Effector memory CD8-positive, alpha-beta T cell (primary cell): ENCODE data around the gene CSE1L.
"Not testable (repeated sequence)": the region's sequence is repeated elsewhere in the genome, so short reads cannot be mapped to it uniquely, and the experiment has no call there.

Experiments
- ATAC-seq: fragments of 150-1000 bp; cut with Tn5 transposase; replicated peaks from 2 replicates; pipeline ENCODE4 v1.10.0; 2021; ENCODE audit warnings: mild to moderate bottlenecking, moderate library complexity
- DNase-seq, 3 experiments: peaks; one replicate each; pipeline ENCODE4 v3.0.0; 2021
- H3K27ac Mint-ChIP-seq, 2 donors: one replicate each; pipeline ENCODE4 v1.8.0; 2022; ENCODE audit warnings: mild to moderate bottlenecking in 2 of 2, mixed read lengths in 2 of 2, moderate library complexity in 2 of 2
- H3K27me3 Mint-ChIP-seq, 2 donors: one replicate each; pipeline ENCODE4 v1.8.0; 2022; ENCODE audit warnings: mixed read lengths in 2 of 2
- H3K36me3 Mint-ChIP-seq: one replicate; pipeline ENCODE4 v1.8.0; 2022; ENCODE audit warnings: mild to moderate bottlenecking, moderate library complexity, mixed read lengths; ENCODE audit not compliant: insufficient read depth
- H3K4me1 Mint-ChIP-seq, 2 donors: one replicate each; pipeline ENCODE4 v1.8.0; 2022; ENCODE audit warnings: low read depth in 2 of 2, mixed read lengths in 2 of 2
- H3K4me3 Mint-ChIP-seq, 2 donors: one replicate each; pipeline ENCODE4 v1.8.0; 2022; ENCODE audit warnings: mild to moderate bottlenecking in 2 of 2, mixed read lengths in 2 of 2, moderate library complexity in 2 of 2
- H3K9me3 Mint-ChIP-seq, 2 donors: one replicate each; pipeline ENCODE4 v1.8.0; 2022; ENCODE audit warnings: mixed read lengths in 2 of 2
- total RNA-seq, 9 experiments: gene quantifications; one replicate each; lab custom pipeline; 2026; lab: John Stamatoyannopoulos, UW

CSE1L gene
- total RNA-seq, result 51.9 to 227 (median 113) reads per million in 9 experiments

- Mint-ChIP-seq H3K36me3 (peaks cover 44% of the 10 kb centered on the region), H3K27ac (peak within 1 kb of the TSS; percentile 97 to 99), H3K27me3 (no peaks in the 10 kb centered on the region), H3K4me3 (peak within 1 kb of the TSS; percentile 99 to 100), H3K4me1 (peaks cover 20 to 30% of the 10 kb centered on the region in 2 donors), H3K9me3 (no peaks in the 10 kb centered on the region)
- DNase-seq (peak; percentile 92 to 95 (median 94)), ATAC-seq (peak; percentile 87)
These were observed at the start of gene CSE1L for GRCh38 chr20:49046087-49046900. Gene CSE1L (plus strand): TSS chr20:49046312. CDS start chr20:49058464, 12,152 bp downstream.

GRCh38 chr20:48999890-49000870, 45.9 kb upstream of the CSE1L start:
- ATAC-seq, result no peak
- Mint-ChIP-seq H3K4me1 (no peaks in the 10 kb centered on the region), H3K36me3 (peaks cover 61% of the 10 kb centered on the region), H3K27ac (no peak overlapping the region), H3K27me3 (no peaks in the 10 kb centered on the region), H3K4me3 (no peak overlapping the region), H3K9me3 (no peaks in the 10 kb centered on the region)
- no peak for DNase-seq

GRCh38 chr20:49001741-49002140, 44.4 kb upstream of the CSE1L start:
- H3K27ac Mint-ChIP-seq, result no peak overlapping the region
- H3K27me3 Mint-ChIP-seq, result no peaks in the 10 kb centered on the region
- H3K9me3 Mint-ChIP-seq, result no peaks in the 10 kb centered on the region
- H3K4me1 Mint-ChIP-seq, result no peaks in the 10 kb centered on the region
- peaks cover 62% of the 10 kb centered on the region for H3K36me3 Mint-ChIP-seq
- H3K4me3 Mint-ChIP-seq, result no peak overlapping the region
- ATAC-seq (no peak), DNase-seq (no peak)

DNA sequence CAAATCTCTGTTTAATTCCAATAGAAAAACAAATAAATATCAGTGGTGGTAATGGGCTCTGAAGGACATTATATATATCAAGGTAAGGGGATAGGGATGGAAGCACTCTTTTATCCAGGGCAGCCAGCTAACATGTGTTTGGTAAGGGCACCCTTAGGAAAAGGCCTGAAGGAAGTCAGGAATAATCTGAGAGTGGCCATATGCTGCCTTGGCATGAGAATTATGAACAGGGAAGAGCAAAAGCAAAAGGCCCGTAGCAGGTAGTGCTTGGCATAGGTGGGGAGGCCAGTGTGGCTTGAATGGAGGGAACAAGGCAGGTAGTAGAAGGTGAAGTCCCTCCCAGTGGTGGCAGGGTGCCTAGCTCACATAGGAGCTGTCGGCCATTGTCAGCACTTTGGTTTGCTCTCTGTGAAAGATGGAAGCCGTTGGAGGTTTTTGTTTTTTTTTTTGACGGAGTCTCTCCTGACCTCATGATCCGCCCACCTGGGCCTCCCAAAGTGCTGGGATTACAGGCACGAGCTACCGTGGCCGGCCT, 39.6 kb upstream of the CSE1L start:
- H3K27ac Mint-ChIP-seq, result peak overlapping the region; percentile 35 to 73
- H3K4me3 Mint-ChIP-seq, result no peak overlapping the region
- H3K27me3 Mint-ChIP-seq, result no peaks in the 10 kb centered on the region
- peaks cover 63% of the 10 kb centered on the region for H3K36me3 Mint-ChIP-seq
- no peak for ATAC-seq
- H3K4me1 Mint-ChIP-seq, result no peaks in the 10 kb centered on the region
- DNase-seq, result no peak
- no peaks in the 10 kb centered on the region for H3K9me3 Mint-ChIP-seq

- no peak overlapping the region for H3K27ac Mint-ChIP-seq
- H3K9me3 Mint-ChIP-seq, result no peaks in the 10 kb centered on the region
- DNase-seq (no peak), ATAC-seq (no peak)
- H3K27me3 Mint-ChIP-seq, result no peaks in the 10 kb centered on the region
- H3K4me3 Mint-ChIP-seq, result no peak overlapping the region
- peaks cover 67% of the 10 kb centered on the region for H3K36me3 Mint-ChIP-seq
- H3K4me1 Mint-ChIP-seq, result no peaks in the 10 kb centered on the region
These were observed 36.0 kb upstream of the CSE1L start for GRCh38 chr20:49009899-49010631.

- no peaks in the 10 kb centered on the region for H3K27me3 Mint-ChIP-seq
- no peak overlapping the region for H3K27ac Mint-ChIP-seq
- no peak for DNase-seq
- H3K9me3 Mint-ChIP-seq, result no peaks in the 10 kb centered on the region
- H3K4me1 Mint-ChIP-seq, result no peaks in the 10 kb centered on the region
- H3K4me3 Mint-ChIP-seq, result no peak overlapping the region
- peaks cover 70% of the 10 kb centered on the region for H3K36me3 Mint-ChIP-seq
- ATAC-seq, result peak; percentile 44
These were observed 21.9 kb upstream of the CSE1L start for GRCh38 chr20:49024220-49024619.

DNA sequence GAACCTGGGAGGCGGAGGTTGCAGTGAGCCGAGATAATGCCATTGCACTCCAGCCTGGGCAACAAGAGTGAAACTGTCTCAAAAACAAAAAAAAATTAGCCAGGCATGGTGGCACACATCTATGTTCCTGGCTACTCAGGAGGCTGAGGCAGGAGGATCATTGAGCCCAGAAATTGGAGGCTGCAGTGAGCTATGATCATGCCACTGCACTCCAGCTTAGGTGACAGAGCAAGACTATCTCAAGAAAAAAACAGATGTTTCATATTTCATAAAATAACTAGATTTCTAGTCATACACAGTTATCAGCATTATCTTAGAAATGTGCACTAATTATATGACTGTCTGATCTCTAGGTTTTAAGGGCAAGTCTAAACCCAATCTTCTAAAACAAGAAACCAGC, 17.9 kb upstream of the CSE1L start:
- not testable (repeated sequence) for DNase-seq, H3K4me3 Mint-ChIP-seq, H3K4me1 Mint-ChIP-seq, H3K27me3 Mint-ChIP-seq, ATAC-seq, H3K27ac Mint-ChIP-seq, H3K9me3 Mint-ChIP-seq
- H3K36me3 Mint-ChIP-seq, result peaks cover 78% of the 10 kb centered on the region

DNA sequence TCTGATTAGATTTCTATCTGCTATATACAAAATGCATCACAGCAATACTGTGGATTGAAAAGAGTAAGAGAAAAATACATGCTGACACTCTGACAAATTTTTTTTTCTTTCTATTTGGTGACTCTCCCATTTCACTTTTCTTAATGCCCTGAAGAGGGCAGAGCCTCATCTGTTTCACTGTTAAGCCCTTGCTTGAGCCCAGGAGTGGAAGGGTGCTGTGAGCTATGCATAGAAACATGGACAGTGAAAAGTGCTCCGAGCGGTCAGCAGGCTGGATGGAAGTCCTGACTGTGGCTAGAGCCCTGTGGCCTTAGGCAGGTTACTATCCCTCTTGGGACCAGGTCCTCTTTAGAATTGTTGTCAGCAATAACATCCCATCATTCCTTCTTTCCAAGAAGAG, 17.4 kb upstream of the CSE1L start:
- Mint-ChIP-seq H3K4me1 (no peaks in the 10 kb centered on the region), H3K9me3 (no peaks in the 10 kb centered on the region), H3K4me3 (no peak overlapping the region), H3K27ac (no peak overlapping the region), H3K36me3 (peaks cover 76% of the 10 kb centered on the region), H3K27me3 (no peaks in the 10 kb centered on the region)
- ATAC-seq, result no peak
- DNase-seq, result no peak

- Mint-ChIP-seq H3K36me3 (peaks cover 74% of the 10 kb centered on the region), H3K9me3 (no peaks in the 10 kb centered on the region), H3K4me1 (no peaks in the 10 kb centered on the region), H3K27ac (no peak overlapping the region), H3K27me3 (no peaks in the 10 kb centered on the region), H3K4me3 (no peak overlapping the region)
- ATAC-seq, result no peak
- no peak for DNase-seq
These were observed 16.9 kb upstream of the CSE1L start for GRCh38 chr20:49029203-49029602.

- Mint-ChIP-seq H3K36me3 (peaks cover 64% of the 10 kb centered on the region), H3K4me3 (peak overlapping the region in 1 of 2 donors; percentile 27), H3K27ac (no peak overlapping the region), H3K4me1 (no peaks in the 10 kb centered on the region), H3K9me3 (no peaks in the 10 kb centered on the region), H3K27me3 (no peaks in the 10 kb centered on the region)
- no peak for DNase-seq
- no peak for ATAC-seq
These were observed 15.0 kb upstream of the CSE1L start for GRCh38 chr20:49030954-49031619.

GRCh38 chr20:49032455-49032854, 13.7 kb upstream of the CSE1L start:
- Mint-ChIP-seq H3K27me3 (no peaks in the 10 kb centered on the region), H3K9me3 (no peaks in the 10 kb centered on the region), H3K27ac (no peak overlapping the region), H3K4me1 (no peaks in the 10 kb centered on the region), H3K4me3 (no peak overlapping the region), H3K36me3 (peaks cover 60% of the 10 kb centered on the region)
- ATAC-seq, result no peak
- no peak for DNase-seq

DNA sequence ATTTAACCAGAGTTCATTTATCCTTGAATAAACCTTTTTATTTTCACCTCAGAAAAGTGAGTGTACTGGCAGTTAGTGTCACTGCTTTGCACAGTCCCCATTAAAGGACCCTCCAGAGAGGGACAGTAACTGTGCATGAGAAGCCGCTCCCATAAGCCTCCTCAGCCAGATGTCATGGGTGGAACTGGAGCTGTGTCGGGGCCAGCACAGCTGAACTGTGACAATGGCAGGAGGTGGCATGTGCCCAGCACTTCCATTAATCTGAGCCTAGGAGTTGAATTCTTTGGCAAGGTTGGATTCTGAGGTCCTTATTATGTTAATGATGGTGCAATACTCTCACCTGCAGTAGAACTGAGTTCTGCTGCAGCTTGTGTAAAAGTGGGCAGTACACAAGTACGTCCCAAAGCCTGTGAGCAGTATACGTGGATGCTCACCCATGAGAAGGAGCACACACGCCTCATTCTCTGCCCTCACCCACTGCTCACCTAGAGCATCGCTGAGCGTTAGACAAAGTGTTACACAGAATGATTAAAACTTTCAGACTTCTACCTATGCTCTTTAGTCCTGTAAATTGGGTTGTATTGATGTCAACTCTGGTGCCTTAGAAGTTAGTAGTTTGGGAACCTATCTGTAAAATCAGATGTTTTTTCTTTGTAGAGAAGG, 11.9 kb upstream of the CSE1L start:
- Mint-ChIP-seq H3K4me3 (no peak overlapping the region), H3K36me3 (peaks cover 45% of the 10 kb centered on the region), H3K4me1 (peaks cover 8 to 11% of the 10 kb centered on the region in 2 donors), H3K27me3 (no peaks in the 10 kb centered on the region), H3K9me3 (no peaks in the 10 kb centered on the region), H3K27ac (no peak overlapping the region)
- DNase-seq (no peak), ATAC-seq (no peak)
